Cardiac fibroblast (primary cell): ENCODE data around the gene JUND.

Experiments used
- DNase-seq, 2 donors: peaks; one replicate each; pipeline versions ENCODE4 v3.0.0 to v3.0.0-alpha.2; 2010; ENCODE audit warnings: low read depth in 2 of 2
- H3K4me3 ChIP-seq, 2 donors: replicated peaks in 1 of 2; 1 replicate in 1 of 2; 2 replicates in 1 of 2; pipeline ENCODE4 v1.5.1; 2011; ENCODE audit warnings: low read depth in 2 of 2, low read length in 2 of 2, mild to moderate bottlenecking in 2 of 2, moderate library complexity in 1 of 2
- TF ChIP-seq, protein P1 (sequence below): IDR thresholded peaks from one replicate; pipeline ENCODE4 v1.5.1; 2011; ENCODE audit warnings: low read depth, mild to moderate bottlenecking, low read length, inconsistent platforms

Gene JUND

DNA sequence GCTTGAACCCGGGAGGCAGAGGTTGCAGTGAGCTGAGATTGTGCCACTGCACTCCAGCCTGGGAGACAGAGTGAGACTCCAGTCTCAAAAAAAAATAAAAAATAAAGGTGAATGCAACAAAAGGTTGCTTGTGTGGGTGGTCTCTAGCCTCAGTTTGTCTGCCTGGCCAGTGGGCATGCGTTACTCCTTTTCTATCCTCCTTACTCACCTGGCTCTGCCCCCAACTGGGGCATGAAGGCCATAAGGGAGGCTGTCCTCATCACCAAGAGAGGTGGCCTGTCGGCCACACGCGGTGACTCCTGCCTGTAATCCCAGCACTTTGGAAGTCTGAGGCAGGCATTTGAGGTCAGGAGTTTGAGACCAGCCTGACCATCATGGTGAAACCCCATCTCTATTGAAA, 1.9 kb upstream of the JUND start:
- no peak overlapping the region for H3K4me3 ChIP-seq
- TF ChIP-seq, protein P1, sequence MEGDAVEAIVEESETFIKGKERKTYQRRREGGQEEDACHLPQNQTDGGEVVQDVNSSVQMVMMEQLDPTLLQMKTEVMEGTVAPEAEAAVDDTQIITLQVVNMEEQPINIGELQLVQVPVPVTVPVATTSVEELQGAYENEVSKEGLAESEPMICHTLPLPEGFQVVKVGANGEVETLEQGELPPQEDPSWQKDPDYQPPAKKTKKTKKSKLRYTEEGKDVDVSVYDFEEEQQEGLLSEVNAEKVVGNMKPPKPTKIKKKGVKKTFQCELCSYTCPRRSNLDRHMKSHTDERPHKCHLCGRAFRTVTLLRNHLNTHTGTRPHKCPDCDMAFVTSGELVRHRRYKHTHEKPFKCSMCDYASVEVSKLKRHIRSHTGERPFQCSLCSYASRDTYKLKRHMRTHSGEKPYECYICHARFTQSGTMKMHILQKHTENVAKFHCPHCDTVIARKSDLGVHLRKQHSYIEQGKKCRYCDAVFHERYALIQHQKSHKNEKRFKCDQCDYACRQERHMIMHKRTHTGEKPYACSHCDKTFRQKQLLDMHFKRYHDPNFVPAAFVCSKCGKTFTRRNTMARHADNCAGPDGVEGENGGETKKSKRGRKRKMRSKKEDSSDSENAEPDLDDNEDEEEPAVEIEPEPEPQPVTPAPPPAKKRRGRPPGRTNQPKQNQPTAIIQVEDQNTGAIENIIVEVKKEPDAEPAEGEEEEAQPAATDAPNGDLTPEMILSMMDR: no peak

DNA sequence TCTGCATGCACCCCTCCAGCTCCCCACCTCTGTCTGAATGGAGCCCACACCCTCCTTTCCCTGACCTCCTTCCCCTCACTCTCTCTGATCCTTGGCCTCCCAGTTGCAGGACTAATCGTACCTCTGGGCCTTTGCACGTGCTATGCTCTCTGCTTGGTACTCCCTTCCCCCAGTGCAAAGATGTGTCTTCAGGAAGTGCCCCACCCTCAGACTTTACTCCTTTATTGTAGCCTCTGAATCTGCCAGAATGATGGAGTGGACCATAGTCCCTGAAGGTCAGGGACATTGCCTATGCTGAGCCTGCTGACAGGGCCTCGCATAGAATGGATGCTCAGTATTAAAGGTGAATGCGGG, 1.3 kb upstream of the JUND start:
- TF ChIP-seq, protein P1: no peak
- DNase-seq: no peak
- no peak overlapping the region for H3K4me3 ChIP-seq

More for the DNA sequence above, 1.9 kb upstream of the JUND start:
- DNase-seq: no peak

DNA sequence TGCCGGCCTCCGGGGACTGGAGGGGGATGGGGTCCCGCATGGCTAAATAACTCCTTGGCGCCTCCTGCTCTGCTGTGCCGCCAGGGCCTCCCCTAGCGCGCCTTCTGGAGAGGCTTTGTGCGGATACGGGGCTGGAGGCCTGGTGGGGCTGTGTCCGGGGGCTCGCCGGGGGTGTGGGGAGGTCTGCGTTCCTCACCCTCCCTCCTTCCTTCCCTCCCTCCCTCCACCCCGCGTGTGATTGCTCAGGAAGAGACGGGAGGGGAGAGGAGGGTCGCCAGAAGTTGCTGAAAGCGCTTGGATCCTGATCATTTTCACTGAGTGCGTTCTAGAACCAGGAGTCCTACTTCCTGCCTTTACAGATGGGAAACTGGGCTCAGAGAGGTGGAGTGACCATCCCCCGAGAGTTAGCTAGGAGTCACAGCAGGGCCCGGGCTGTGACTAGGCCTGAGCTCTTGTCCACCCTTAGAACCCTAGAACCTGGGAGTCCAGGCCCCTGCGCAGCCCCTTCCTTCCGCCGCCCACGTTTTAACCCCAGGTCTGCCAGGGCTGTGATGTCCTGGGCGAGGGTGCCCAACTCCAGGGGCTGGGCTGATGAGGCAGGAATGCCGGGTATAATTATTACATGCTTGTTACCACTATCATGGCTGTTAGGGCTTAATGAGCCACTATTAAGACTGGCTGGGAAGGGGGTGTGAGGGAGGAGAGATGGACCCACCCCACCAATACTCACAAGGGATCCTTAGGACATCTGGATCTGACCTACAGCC, 782 bp upstream of the JUND start:
- no peak for DNase-seq
- TF ChIP-seq, protein P1: peak; percentile 22
- peak overlapping the region; percentile 45 to 48 for H3K4me3 ChIP-seq

DNA sequence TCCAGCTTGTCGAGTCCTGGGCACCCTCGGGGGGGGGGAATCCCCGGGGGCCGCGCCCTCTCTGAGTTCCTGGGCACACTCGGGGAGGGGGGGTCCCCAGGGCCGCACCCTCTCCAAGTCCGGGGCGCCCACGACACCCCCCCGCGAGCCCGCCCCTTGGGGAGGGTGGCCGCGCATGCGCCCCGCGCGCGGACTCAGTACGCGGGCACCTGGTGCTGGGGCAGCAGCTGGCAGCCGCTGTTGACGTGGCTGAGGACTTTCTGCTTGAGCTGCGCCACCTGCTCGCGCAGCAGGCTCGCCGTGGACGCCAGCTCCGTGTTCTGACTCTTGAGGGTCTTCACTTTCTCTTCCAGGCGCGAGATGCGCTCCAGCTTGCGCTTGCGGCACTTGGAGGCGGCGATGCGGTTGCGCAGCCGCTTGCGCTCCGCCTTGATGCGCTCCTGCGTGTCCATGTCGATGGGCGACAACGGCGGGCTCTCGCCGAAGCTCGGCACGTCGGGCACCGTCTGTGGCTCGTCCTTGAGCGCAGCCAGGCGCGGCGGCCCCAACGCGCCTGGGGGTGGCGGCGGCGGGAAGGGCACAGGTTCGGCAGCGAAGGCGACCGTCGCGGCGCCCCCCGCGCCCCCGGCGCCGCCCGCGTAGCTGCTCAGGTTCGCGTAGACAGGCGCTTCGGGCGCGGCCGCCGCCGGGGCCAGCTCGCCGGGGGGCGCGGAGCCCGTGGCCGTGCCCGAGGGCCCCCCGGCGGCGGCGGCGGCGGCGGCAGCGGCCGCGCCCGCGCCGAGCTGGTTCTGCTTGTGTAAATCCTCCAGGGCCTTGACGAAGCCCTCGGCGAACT, 958 bp downstream of the JUND start:
- H3K4me3 ChIP-seq: peak overlapping the region; percentile 77 to 97
- TF ChIP-seq, protein P1: no peak
- DNase-seq: peak; percentile 77 to 83

- DNase-seq: peak; percentile 96 to 97
- H3K4me3 ChIP-seq: peak overlapping the region; percentile 77 to 97
- TF ChIP-seq, protein P1: peak; percentile 88
Measured at GRCh38 chr19:18279516-18280246, 1.7 kb downstream of the JUND start.

DNA sequence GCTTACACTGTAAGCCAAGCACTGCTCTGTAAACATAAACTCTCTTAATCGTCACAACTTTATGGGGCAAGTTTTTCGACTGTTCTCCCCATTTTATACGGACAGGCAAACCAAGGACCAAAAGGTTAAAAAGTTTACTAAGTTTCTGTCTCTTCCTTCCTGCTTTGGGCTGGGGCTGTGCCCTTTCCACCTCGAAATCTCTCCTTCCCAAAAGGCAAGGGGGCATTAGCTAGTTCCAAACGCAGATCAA, 2.2 kb downstream of the JUND start:
- peak overlapping the region; percentile 77 to 97 for H3K4me3 ChIP-seq
- DNase-seq: no peak
- TF ChIP-seq, protein P1: no peak
